ENCODE data around the gene MBNL1.
"Not testable (repeated sequence)": the region's sequence is repeated elsewhere in the genome, so short reads cannot be mapped to it uniquely, and the experiment has no call there.

Gene MBNL1

GRCh38 chr3:152355744-152356665 lies 87.3 kb downstream of the MBNL1 start:
- DNase-seq: no peak

- DNase-seq: peak; percentile 80
These were observed 88.1 kb downstream of the MBNL1 start for GRCh38 chr3:152356870-152357276.

- DNase-seq: no peak
These were observed 88.9 kb downstream of the MBNL1 start for GRCh38 chr3:152357587-152357986.

- no peak for DNase-seq
These were observed 90.9 kb downstream of the MBNL1 start for GRCh38 chr3:152359385-152360248.

- no peak for DNase-seq
These were observed 91.6 kb downstream of the MBNL1 start for GRCh38 chr3:152360302-152360701.

GRCh38 chr3:152360966-152361365 lies 92.2 kb downstream of the MBNL1 start:
- DNase-seq: no peak

GRCh38 chr3:152362086-152362485 lies 93.4 kb downstream of the MBNL1 start:
- no peak for DNase-seq

- no peak for DNase-seq
These were observed 95.5 kb downstream of the MBNL1 start for GRCh38 chr3:152364237-152364636.

- DNase-seq: no peak
These were observed 96.4 kb downstream of the MBNL1 start for GRCh38 chr3:152365126-152365525.

- DNase-seq: no peak
These were observed 97.3 kb downstream of the MBNL1 start for GRCh38 chr3:152365766-152366593.

GRCh38 chr3:152367192-152367591 lies 98.5 kb downstream of the MBNL1 start:
- DNase-seq: not testable (repeated sequence)

GRCh38 chr3:152372633-152373032 lies 103.9 kb downstream of the MBNL1 start:
- not testable (repeated sequence) for DNase-seq

- DNase-seq: no peak
These were observed 104.7 kb downstream of the MBNL1 start for GRCh38 chr3:152373379-152373778.

- no peak for DNase-seq
These were observed 105.7 kb downstream of the MBNL1 start for GRCh38 chr3:152374262-152374990.

- no peak for DNase-seq
These were observed 106.8 kb downstream of the MBNL1 start for GRCh38 chr3:152375546-152375945.

GRCh38 chr3:152376351-152377183 lies 107.8 kb downstream of the MBNL1 start:
- DNase-seq: no peak

GRCh38 chr3:152377184-152377570 lies 108.4 kb downstream of the MBNL1 start:
- no peak for DNase-seq

GRCh38 chr3:152379415-152380042 lies 110.8 kb downstream of the MBNL1 start:
- no peak for DNase-seq

- DNase-seq: no peak
These were observed 111.3 kb downstream of the MBNL1 start for GRCh38 chr3:152380043-152380442.

- no peak for DNase-seq
These were observed 113.2 kb downstream of the MBNL1 start for GRCh38 chr3:152381881-152382295.

All from activated CD4-positive, alpha-beta T cell treated with anti-CD3 and anti-CD28 coated beads, Interleukin-2, Interleukin-6, amounts not matched to agents 100 ng/mL and 50 ng/mL, durations not matched to agents 16 hours and 8 hours (primary cell).